GM12891 (cell line): Measurements from ENCODE around the gene CMC1.
"Not testable (repeated sequence)": the region's sequence is repeated elsewhere in the genome, so short reads cannot be mapped to it uniquely, and the experiment has no call there.

Experiments
- DNase-seq: peaks from one replicate; pipeline ENCODE4 v3.0.0; 2011; ENCODE audit warnings: low spot score; ENCODE audit not compliant: insufficient read length
- FAIRE-seq: peaks from 2 replicates; lab custom pipeline; 2011; peaks lifted over from hg19 to GRCh38; lab: Jason Lieb, UNC
- PAX5 ChIP-seq: IDR thresholded peaks from 2 replicates; pipeline ENCODE4 v1.6.1; 2011; ENCODE audit warnings: low read length, moderate library complexity, mild to moderate bottlenecking; ENCODE audit not compliant: insufficient read depth, severe bottlenecking
- POLR2A ChIP-seq: IDR thresholded peaks from 2 replicates; pipeline ENCODE4 v1.6.1; 2011; ENCODE audit warnings: low read depth, low read length, control low read depth
- POLR2AphosphoS5 ChIP-seq: IDR thresholded peaks from 2 replicates; pipeline ENCODE4 v1.6.1; 2011; ENCODE audit warnings: low read depth, low read length, control low read depth
- POU2F2 ChIP-seq: IDR thresholded peaks from 2 replicates; pipeline ENCODE4 v1.6.1; 2011; ENCODE audit warnings: low read depth, mild to moderate bottlenecking, control low read depth, low read length, moderate library complexity
- SPI1 ChIP-seq: IDR thresholded peaks from 2 replicates; pipeline ENCODE4 v1.6.1; 2011; ENCODE audit warnings: low read depth, low read length, control low read depth
- TAF1 ChIP-seq: IDR thresholded peaks from 2 replicates; pipeline ENCODE4 v1.6.1; 2011; ENCODE audit warnings: low read depth, low read length, control low read depth

The CMC1 gene

DNA sequence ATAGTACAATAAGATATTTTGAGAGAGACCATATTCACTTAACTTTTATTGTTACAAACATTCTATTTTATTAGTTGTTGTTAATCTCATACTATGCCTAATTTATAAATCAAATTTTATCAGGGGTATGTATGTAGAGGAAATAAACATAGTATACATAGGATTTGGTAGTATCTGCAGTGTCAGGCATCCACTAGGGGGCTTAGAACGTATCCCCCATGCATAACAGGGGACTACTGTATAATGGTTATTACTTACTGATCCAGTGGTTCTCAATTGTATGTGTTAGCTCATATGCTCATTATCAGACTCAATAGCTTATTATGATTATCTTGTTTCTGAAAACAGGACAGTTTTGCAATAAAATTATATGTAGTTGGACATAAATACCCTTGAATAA, 27.6 kb downstream of the CMC1 start:
- TF ChIP-seq POU2F2 = no peak
- TF ChIP-seq PAX5 = no peak
- no peak for TF ChIP-seq POLR2A
- TF ChIP-seq SPI1 = no peak
- no peak for TF ChIP-seq POLR2AphosphoS5
- no peak for TF ChIP-seq TAF1
- FAIRE-seq (no peak), DNase-seq (no peak)

DNA sequence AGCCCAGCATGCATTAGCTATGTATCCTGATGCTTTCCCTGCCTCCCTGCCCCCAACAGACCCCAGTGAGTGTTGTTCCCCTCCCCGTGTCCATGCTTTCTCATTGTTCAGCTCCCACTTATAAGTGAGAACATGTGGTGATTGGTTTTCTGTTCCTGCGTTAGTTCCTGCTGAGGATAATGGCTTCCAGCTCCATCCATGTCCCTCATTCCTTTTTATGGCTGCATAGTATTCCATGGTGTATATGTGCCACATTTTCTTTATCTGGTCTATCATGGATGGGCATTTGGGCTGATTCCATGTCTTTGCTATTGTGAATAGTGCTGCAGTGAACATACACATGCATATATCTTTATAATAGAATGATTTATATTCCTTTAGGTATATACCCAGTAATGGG, 28.5 kb downstream of the CMC1 start:
- FAIRE-seq, DNase-seq: not testable (repeated sequence)

DNA sequence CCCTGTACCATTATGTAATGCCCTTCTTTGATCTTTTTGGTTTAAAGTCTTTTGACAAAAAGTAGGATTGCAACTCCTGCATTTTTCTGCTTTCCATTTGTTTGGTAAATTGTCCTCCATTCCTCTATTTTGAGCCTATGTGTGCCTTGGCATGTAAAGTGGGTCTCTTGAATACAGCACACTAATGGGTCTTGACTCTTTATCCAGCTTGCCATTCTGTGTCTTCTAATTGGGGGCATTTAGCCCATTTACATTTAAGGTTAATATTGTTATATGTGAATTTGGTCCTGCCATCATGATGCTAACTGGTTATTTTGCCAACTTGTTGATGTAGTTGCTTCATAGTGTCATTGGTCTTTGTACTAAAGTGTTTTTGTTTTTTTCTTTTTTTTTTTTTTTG, 32.4 kb downstream of the CMC1 start:
- DNase-seq (no peak), FAIRE-seq (no peak)
- no peak for TF ChIP-seq POLR2A
- TF ChIP-seq PAX5 = no peak
- TF ChIP-seq POLR2AphosphoS5 = no peak
- TF ChIP-seq TAF1 = no peak
- TF ChIP-seq SPI1 = no peak
- no peak for TF ChIP-seq POU2F2

DNA sequence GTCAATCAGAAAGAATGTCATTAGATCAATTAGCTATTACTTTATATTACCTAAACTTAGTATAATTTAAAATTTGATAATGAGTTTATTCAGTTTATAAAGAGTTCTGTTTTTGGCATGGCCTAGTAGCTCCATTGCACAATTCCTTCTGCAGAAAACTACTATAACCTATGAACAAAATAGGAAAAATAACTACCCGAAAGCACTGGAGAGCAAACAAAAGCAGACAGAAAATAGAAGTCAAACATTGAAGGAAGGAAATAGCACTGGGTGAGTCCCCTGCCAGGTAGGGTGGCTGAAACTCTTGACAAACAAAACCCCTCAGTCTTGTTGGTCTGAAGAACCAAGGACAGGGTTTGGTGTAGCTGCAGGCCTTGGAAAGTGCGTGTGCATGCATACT, 37.5 kb downstream of the CMC1 start:
- TF ChIP-seq POLR2A (no peak), SPI1 (no peak), PAX5 (no peak), POLR2AphosphoS5 (no peak), POU2F2 (no peak), TAF1 (no peak)
- DNase-seq (no peak), FAIRE-seq (no peak)

DNA sequence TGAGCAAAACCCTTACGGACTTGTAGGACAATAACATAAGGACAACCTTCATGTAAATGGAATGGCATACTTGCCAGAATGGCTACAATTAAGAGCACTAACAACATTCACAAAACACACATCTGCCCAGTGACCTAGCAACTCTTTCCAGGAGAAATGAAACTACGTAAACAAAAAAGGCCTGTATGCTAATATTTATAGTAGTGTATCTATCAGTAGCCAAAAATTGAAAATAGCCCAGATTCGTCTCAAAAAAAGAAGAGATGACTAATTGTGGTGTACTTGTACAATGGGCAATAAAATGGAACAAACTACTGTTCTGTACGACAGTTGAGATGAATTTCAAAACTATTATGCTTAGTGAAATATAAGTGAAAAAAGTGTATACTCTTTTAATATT, 38.4 kb downstream of the CMC1 start:
- no peak for TF ChIP-seq SPI1
- TF ChIP-seq POLR2AphosphoS5 = no peak
- TF ChIP-seq TAF1 = no peak
- no peak for TF ChIP-seq POU2F2
- TF ChIP-seq PAX5 = no peak
- TF ChIP-seq POLR2A = no peak
- DNase-seq = no peak
- FAIRE-seq = no peak

DNA sequence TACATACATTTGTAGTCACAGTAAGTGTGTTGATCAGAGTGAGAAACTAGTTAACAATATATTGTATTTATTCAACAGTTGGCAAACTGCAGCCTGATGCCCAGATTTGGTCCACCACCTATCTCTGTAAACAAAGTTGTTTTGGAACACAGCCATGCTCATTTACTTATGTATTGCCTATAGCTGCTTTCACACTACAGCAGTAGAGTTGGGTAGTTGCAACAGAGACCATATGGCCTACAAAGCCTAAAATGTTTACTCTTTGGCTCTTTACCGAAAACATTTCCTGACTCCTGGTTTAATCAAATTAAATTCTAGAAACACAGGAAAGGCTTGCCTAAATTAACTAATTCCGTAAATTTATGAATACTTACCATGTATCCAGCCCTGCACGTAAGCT, 39.4 kb downstream of the CMC1 start:
- TF ChIP-seq POU2F2 (no peak), POLR2A (no peak), TAF1 (no peak), POLR2AphosphoS5 (no peak), SPI1 (no peak), PAX5 (no peak)
- no peak for FAIRE-seq

DNA sequence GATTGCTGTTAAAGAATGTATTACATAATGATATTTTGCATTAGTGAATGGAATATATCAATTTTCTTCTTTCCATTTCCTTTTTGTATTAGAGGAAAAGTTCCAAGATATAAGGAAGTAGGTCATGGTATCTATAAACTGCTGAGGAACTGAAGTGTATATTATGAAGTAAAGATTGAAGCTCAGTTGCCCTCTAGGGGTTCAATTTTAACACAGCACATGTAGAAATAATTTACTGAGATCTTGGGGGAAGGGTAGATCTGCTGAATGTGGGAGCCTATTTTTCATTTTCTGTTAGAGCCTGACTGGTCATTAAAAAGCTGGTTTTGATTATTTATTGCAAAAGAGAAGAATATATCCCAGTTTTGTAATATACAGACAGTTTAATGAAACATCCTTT, 45.2 kb downstream of the CMC1 start:
- DNase-seq (no peak), FAIRE-seq (peak; percentile 75)
- no peak for TF ChIP-seq PAX5
- TF ChIP-seq POLR2A = no peak
- no peak for TF ChIP-seq POLR2AphosphoS5
- no peak for TF ChIP-seq SPI1
- no peak for TF ChIP-seq POU2F2
- TF ChIP-seq TAF1 = no peak

More for the DNA sequence above, 39.4 kb downstream of the CMC1 start:
- no peak for DNase-seq

DNA sequence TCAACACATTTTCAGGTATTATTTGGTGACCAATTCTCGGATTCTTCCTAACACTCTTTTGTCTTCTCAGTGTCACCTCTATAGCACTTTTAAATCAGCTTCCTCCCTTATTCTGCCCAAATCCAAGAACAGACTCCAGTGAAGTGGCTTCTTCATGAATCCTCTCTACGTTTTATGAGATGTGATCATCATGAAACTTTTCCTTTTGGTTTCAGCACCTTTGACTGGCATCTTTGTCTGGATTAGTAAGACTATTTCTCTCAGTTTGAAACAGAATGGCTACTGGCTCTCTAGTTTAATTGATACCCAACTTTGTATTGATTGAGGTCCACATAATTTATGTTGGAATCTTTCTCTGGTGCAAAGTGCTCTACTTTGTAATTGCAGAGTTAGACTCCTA, 45.6 kb downstream of the CMC1 start:
- DNase-seq (no peak), FAIRE-seq (no peak)
- TF ChIP-seq POLR2AphosphoS5 (no peak), POU2F2 (no peak), TAF1 (no peak), SPI1 (no peak), PAX5 (no peak), POLR2A (no peak)

DNA sequence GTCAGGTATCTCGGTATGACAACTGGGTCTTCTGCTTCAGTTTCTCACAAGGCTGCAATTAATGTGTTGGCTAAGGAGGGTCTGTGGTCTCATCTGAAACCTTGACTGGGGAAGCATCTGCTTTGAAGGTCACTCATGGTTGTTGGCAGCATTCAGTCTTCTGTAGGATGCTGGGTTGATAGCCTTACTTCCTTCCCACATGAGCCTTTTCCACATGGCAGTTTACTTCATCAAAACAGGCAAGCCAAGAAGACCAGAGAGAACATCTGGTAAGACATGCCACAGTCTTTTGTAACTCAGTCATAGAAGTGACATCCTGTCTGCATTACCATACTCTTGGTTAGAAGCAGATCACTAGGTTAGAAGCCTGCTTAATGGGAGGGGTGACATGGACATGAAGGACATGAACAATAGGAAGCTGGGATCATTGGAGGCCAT, 49.5 kb downstream of the CMC1 start:
- no peak for TF ChIP-seq POU2F2
- TF ChIP-seq POLR2A = no peak
- no peak for TF ChIP-seq SPI1
- no peak for TF ChIP-seq POLR2AphosphoS5
- no peak for TF ChIP-seq TAF1
- no peak for TF ChIP-seq PAX5
- FAIRE-seq (peak; percentile 45), DNase-seq (no peak)

DNA sequence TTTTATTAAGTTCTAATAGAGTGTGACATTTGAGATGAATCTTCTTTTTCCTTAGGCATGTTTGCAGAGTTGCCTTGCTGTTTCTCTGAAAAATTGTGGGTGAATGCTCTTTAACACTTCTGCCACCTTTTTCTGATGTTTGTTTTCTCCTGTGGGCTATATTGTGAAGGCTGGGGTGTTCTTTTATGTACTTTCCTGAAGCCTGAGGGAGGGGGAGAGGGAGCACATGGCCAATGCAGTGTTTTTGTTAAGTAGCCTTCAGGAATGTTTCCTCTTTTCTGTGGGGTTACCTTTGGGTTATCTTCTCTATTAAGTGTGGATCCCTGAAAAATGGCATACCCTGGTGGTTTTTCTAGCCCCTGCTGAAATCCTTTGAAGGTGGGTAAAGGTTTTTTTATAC, 50.2 kb downstream of the CMC1 start:
- DNase-seq = no peak
- TF ChIP-seq POLR2A (no peak), TAF1 (no peak), SPI1 (no peak), POLR2AphosphoS5 (no peak), PAX5 (no peak), POU2F2 (no peak)

DNA sequence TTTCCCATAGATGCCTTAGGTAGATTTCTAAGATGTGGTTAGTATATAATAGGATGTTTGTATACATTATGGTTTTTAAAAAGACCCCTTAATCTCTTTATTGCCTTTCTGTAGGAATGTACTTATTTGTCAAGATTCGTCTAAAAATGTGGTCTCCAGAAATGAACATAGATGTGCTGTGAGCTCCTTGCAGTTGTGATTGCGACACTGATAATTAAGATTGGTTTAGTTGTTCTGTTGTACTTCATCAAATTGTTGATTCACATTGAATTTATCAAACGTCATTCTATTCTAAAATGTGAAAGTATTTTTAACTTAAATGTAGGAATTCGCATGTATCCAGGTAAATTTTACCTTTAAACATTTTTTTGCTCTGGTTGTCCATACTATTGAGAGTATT, 51.2 kb downstream of the CMC1 start:
- DNase-seq (no peak), FAIRE-seq (no peak)
- TF ChIP-seq POLR2A (no peak), SPI1 (no peak), TAF1 (no peak), POLR2AphosphoS5 (no peak), PAX5 (no peak), POU2F2 (no peak)

More for the DNA sequence above, 50.2 kb downstream of the CMC1 start:
- no peak for FAIRE-seq
